Measurements from ENCODE around the gene BAHCC1. TPM values are rescaled to one million over a fixed set of nuclear protein-coding genes. Genes with fewer than 3 reads are reported as not detected.

BAHCC1 gene
- total RNA-seq, 1 experiment from 2014 or later = 9.9 TPM

GRCh38 chr17:81419886-81420768 lies 24.9 kb downstream of the BAHCC1 start:
- no peak for DNase-seq
- TSS peak; percentile 94 for BruUV-seq (replicated peaks)

GRCh38 chr17:81420769-81421462 lies 25.7 kb downstream of the BAHCC1 start:
- H3F3A ChIP-seq (ENCODE audit: low read length, unreplicated experiment) = peaks cover 3% of the 10 kb centered on the region
- no peak overlapping the region for H3K4me2 ChIP-seq (ENCODE audit: low read length)
- H4K20me1 ChIP-seq (ENCODE audit: low read length) = no peaks in the 10 kb centered on the region
- H3K27me3 ChIP-seq (ENCODE audit: low read length) = no peaks in the 10 kb centered on the region
- H3K9ac ChIP-seq (ENCODE audit: low read length) = no peak overlapping the region
- peak overlapping the region; percentile 87; the same call in 1 of the 2 replicates for H3K27ac ChIP-seq (ENCODE audit: low read length)
- no peaks in the 10 kb centered on the region for H3K36me3 ChIP-seq (ENCODE audit: low read depth, low read length)
- H3K79me2 ChIP-seq (ENCODE audit: low read length) = peaks cover 25% of the 10 kb centered on the region; the same call in 1 of the 2 replicates
- H3K9me2 ChIP-seq (replicated peaks; ENCODE audit: low read length) = no peaks in the 10 kb centered on the region
- no TSS peak for BruUV-seq (replicated peaks)
- intact Hi-C loops (cut with micrococcal nuclease) = no loop called here
- H3K4me1 ChIP-seq (ENCODE audit: insufficient read depth, low read length) = peaks cover 51% of the 10 kb centered on the region
- H2AFZ ChIP-seq (ENCODE audit: low read length) = no peak overlapping the region
- TF ChIP-seq EZH2 (IDR thresholded peaks at IDR 0.05; ENCODE audit: low read length, unreplicated experiment) (no peak), EZH2phosphoT487 (IDR thresholded peaks at IDR 0.05; ENCODE audit: borderline replicate concordance, low read length) (no peak), CTCF (conservative IDR thresholded peaks at IDR 0.05; ENCODE audit: low read depth, low read length) (no peak)
- ChIA-PET POLR2A (ENCODE audit: unreplicated experiment) (interaction anchor here (1.8 kb wide), 1 partner anchor 26 kb away, joined by 9 read pairs; the partner anchor contains the start of gene BAHCC1), CTCF (no interaction called here)
- DNase-seq (no peak), ATAC-seq (no peak)
- H3K4me3 ChIP-seq (ENCODE audit: low read length) = no peak overlapping the region
- H3K9me3 ChIP-seq (ENCODE audit: low read length) = no peaks in the 10 kb centered on the region

More at GRCh38 chr17:81419886-81420768, 24.9 kb downstream of the BAHCC1 start:
- no peak for TF ChIP-seq CTCF (conservative IDR thresholded peaks at IDR 0.05; ENCODE audit: low read depth, low read length)
- TF ChIP-seq EZH2 (IDR thresholded peaks at IDR 0.05; ENCODE audit: low read length, unreplicated experiment) = no peak
- TF ChIP-seq EZH2phosphoT487 (IDR thresholded peaks at IDR 0.05; ENCODE audit: borderline replicate concordance, low read length) = no peak
- H4K20me1 ChIP-seq (ENCODE audit: low read length) = no peaks in the 10 kb centered on the region
- peak overlapping the region; percentile 46 for H3K4me3 ChIP-seq (ENCODE audit: low read length)
- no peaks in the 10 kb centered on the region for H3K9me2 ChIP-seq (replicated peaks; ENCODE audit: low read length)
- POLR2A ChIA-PET (ENCODE audit: unreplicated experiment) = no interaction called here
- no peaks in the 10 kb centered on the region for H3K9me3 ChIP-seq (ENCODE audit: low read length)
- peaks cover 51% of the 10 kb centered on the region for H3K4me1 ChIP-seq (ENCODE audit: insufficient read depth, low read length)
- no peaks in the 10 kb centered on the region for H3K27me3 ChIP-seq (ENCODE audit: low read length)
- H3K27ac ChIP-seq (ENCODE audit: low read length) = peak overlapping the region; percentile 87
- intact Hi-C loops (cut with micrococcal nuclease) = no loop called here
- CTCF ChIA-PET = interaction anchor here (1.1 kb wide), 1 partner anchor 91 kb away, joined by 3 read pairs; no protein-coding TSS in a partner anchor
- ATAC-seq = no peak
- H3K36me3 ChIP-seq (ENCODE audit: low read depth, low read length) = no peaks in the 10 kb centered on the region
- peaks cover 3% of the 10 kb centered on the region for H3F3A ChIP-seq (ENCODE audit: low read length, unreplicated experiment)
- H3K79me2 ChIP-seq (ENCODE audit: low read length) = peaks cover 25% of the 10 kb centered on the region; the same call in 1 of the 2 replicates
- H2AFZ ChIP-seq (ENCODE audit: low read length) = no peak overlapping the region
- peak overlapping the region; percentile 80 for H3K9ac ChIP-seq (ENCODE audit: low read length)
- peak overlapping the region; percentile 78 for H3K4me2 ChIP-seq (ENCODE audit: low read length)
